Nephron progenitor cell (in vitro differentiated cells): ENCODE data around the gene CEACAM4.

Source experiments
- DNase-seq: peaks from one replicate; pipeline ENCODE4 v3.0.0; 2021
- H3K27ac Mint-ChIP-seq: 2 replicates; pipeline ENCODE4 v1.8.0; 2021; ENCODE audit warnings: mild to moderate bottlenecking, moderate library complexity, mixed read lengths
- H3K27me3 Mint-ChIP-seq: 2 replicates; pipeline ENCODE4 v1.8.0; 2021; ENCODE audit warnings: mild to moderate bottlenecking, low read depth, mixed read lengths; ENCODE audit not compliant: poor library complexity
- H3K36me3 Mint-ChIP-seq: 2 replicates; pipeline ENCODE4 v1.8.0; 2021; ENCODE audit warnings: low read depth, mixed read lengths
- H3K4me1 Mint-ChIP-seq: 2 replicates; pipeline ENCODE4 v1.8.0; 2021; ENCODE audit warnings: mixed read lengths
- H3K4me3 Mint-ChIP-seq: 2 replicates; pipeline ENCODE4 v1.8.0; 2021; ENCODE audit warnings: mild to moderate bottlenecking, moderate library complexity, mixed read lengths
- H3K9me3 Mint-ChIP-seq: 2 replicates; pipeline ENCODE4 v1.8.0; 2021; ENCODE audit warnings: mild to moderate bottlenecking, moderate library complexity, mixed read lengths
- CTCF ChIP-seq: fragments of 200-600 bp; sonication (generic); IDR thresholded peaks from 2 replicates; pipeline ENCODE4 v1.5.0; 2021; ENCODE audit warnings: antibody characterized with exemption

Gene CEACAM4

GRCh38 chr19:41621226-41621625 lies 5.6 kb downstream of the CEACAM4 start:
- no peaks in the 10 kb centered on the region for H3K4me1 Mint-ChIP-seq
- H3K4me3 Mint-ChIP-seq = no peak overlapping the region
- DNase-seq = no peak
- no peak overlapping the region for H3K27ac Mint-ChIP-seq
- H3K27me3 Mint-ChIP-seq = peaks cover 5% of the 10 kb centered on the region
- H3K36me3 Mint-ChIP-seq = no peaks in the 10 kb centered on the region
- TF ChIP-seq CTCF = no peak
- H3K9me3 Mint-ChIP-seq = peaks cover 81% of the 10 kb centered on the region

- no peak overlapping the region for H3K4me3 Mint-ChIP-seq
Measured at GRCh38 chr19:41620171-41620570, 6.7 kb downstream of the CEACAM4 start.

GRCh38 chr19:41619018-41619556 lies 7.8 kb downstream of the CEACAM4 start:
- no peak overlapping the region for H3K27ac Mint-ChIP-seq
- DNase-seq = no peak
- H3K4me1 Mint-ChIP-seq = no peaks in the 10 kb centered on the region
- H3K36me3 Mint-ChIP-seq = no peaks in the 10 kb centered on the region
- TF ChIP-seq CTCF = no peak
- H3K27me3 Mint-ChIP-seq = peaks cover 3% of the 10 kb centered on the region
- no peak overlapping the region for H3K4me3 Mint-ChIP-seq
- H3K9me3 Mint-ChIP-seq = peaks cover 80% of the 10 kb centered on the region

More at GRCh38 chr19:41620171-41620570, 6.7 kb downstream of the CEACAM4 start:
- H3K27me3 Mint-ChIP-seq = peaks cover 3% of the 10 kb centered on the region
- no peak for DNase-seq
- H3K4me1 Mint-ChIP-seq = no peaks in the 10 kb centered on the region
- no peak for TF ChIP-seq CTCF
- H3K9me3 Mint-ChIP-seq = peaks cover 79% of the 10 kb centered on the region
- no peaks in the 10 kb centered on the region for H3K36me3 Mint-ChIP-seq
- H3K27ac Mint-ChIP-seq = no peak overlapping the region

- no peaks in the 10 kb centered on the region for H3K4me1 Mint-ChIP-seq
- H3K27me3 Mint-ChIP-seq = peaks cover 3% of the 10 kb centered on the region
- TF ChIP-seq CTCF = no peak
Measured at GRCh38 chr19:41617941-41618730, 8.7 kb downstream of the CEACAM4 start.

DNA sequence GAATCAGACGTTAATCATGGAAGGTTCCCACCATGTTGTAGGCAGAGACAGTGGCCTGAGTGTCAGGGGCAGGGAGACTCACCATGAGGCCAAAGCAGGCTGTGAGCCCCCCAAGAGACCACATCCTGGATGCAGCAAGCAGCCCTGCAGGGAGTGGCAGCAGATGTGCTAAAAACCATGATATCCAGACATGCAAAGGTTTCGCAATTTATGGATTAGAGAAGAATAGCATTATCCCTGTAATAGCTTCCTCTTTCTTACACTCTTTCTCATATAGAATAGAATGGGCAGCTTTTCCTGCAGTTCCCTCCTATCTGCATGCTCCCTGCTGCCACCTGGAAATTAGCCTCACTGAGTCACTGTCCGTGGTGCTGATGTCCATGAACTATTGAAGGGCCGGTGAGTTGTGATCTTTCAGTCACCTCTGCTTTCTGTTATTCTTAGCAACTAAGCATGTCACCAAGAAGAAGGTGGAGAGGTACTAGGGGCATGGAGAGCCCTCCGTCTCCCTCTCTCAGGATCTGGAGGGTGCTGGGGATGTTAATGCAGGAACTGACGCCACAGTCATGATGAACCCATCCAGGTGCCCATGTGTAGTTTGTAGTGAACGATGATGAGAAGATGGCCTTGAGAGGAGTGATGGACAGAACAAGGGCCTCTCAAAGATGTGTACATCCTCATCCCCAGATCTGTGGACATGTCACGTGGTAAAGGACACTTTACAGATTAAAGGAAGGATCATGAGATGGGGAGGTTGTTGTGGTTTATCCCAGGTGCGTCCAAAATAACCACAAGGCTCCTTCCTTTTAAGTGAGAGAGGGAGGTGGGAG lies 9.9 kb downstream of the CEACAM4 start:
- no peak for TF ChIP-seq CTCF
- Mint-ChIP-seq H3K36me3 (no peaks in the 10 kb centered on the region), H3K4me3 (no peak overlapping the region), H3K27ac (no peak overlapping the region), H3K9me3 (peaks cover 79% of the 10 kb centered on the region), H3K4me1 (no peaks in the 10 kb centered on the region), H3K27me3 (peaks cover 3% of the 10 kb centered on the region)
- peak; percentile 36 for DNase-seq

More at GRCh38 chr19:41617941-41618730, 8.7 kb downstream of the CEACAM4 start:
- DNase-seq = no peak
- Mint-ChIP-seq H3K27ac (no peak overlapping the region), H3K4me3 (no peak overlapping the region), H3K36me3 (no peaks in the 10 kb centered on the region), H3K9me3 (peaks cover 80% of the 10 kb centered on the region)
